Fibroblast of the aortic adventitia (primary cell): ENCODE measurements around the gene ZNF367. TPM values are rescaled to one million over a fixed set of nuclear protein-coding genes. Genes with fewer than 3 reads are reported as not detected.

Experiments
- DNase-seq: peaks from one replicate; pipeline ENCODE4 v3.0.0-alpha.2; 2010; ENCODE audit warnings: low read depth
- H3K4me3 ChIP-seq: 2 replicates; pipeline ENCODE4 v1.5.1; 2011; ENCODE audit warnings: low read depth, mild to moderate bottlenecking, control low read depth, low read length, moderate library complexity
- total RNA-seq: library from RNA; depleted of rRNA; stranded (reverse); fragments of >200 nt; gene quantifications from 2 replicates; pipeline ENCODE4 v1.2.3, GENCODE V29; 2012; ENCODE audit warnings: low replicate concordance
- TF ChIP-seq, protein P1 (sequence below): IDR thresholded peaks from 2 replicates; pipeline ENCODE4 v1.5.1; 2011; ENCODE audit warnings: mild to moderate bottlenecking, low read length, control low read depth, inconsistent platforms; ENCODE audit not compliant: insufficient read depth

ZNF367 gene
- total RNA-seq, 1 donor: 31.3 TPM

DNA sequence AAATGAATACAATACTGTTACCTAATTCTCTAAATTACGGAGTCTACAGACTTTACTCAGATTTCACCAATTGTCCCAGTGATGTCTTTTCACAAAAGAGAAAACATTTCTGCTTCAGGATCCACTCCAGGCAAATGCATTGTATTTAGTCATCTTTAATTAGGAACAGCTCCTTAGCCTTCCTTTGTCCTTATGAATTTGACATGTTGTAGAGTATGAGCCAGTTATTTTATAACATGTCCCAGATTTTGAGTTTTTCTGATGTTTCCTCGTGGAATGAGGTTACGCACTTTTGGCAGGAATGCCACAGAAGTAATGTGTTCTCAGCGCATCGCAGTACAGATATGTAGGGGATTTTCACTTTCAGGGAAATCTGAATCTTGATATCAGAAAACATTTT, 42.3 kb upstream of the ZNF367 start:
- peak; percentile 67 for DNase-seq
- TF ChIP-seq, protein P1, sequence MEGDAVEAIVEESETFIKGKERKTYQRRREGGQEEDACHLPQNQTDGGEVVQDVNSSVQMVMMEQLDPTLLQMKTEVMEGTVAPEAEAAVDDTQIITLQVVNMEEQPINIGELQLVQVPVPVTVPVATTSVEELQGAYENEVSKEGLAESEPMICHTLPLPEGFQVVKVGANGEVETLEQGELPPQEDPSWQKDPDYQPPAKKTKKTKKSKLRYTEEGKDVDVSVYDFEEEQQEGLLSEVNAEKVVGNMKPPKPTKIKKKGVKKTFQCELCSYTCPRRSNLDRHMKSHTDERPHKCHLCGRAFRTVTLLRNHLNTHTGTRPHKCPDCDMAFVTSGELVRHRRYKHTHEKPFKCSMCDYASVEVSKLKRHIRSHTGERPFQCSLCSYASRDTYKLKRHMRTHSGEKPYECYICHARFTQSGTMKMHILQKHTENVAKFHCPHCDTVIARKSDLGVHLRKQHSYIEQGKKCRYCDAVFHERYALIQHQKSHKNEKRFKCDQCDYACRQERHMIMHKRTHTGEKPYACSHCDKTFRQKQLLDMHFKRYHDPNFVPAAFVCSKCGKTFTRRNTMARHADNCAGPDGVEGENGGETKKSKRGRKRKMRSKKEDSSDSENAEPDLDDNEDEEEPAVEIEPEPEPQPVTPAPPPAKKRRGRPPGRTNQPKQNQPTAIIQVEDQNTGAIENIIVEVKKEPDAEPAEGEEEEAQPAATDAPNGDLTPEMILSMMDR: no peak
- H3K4me3 ChIP-seq: no peak overlapping the region

DNA sequence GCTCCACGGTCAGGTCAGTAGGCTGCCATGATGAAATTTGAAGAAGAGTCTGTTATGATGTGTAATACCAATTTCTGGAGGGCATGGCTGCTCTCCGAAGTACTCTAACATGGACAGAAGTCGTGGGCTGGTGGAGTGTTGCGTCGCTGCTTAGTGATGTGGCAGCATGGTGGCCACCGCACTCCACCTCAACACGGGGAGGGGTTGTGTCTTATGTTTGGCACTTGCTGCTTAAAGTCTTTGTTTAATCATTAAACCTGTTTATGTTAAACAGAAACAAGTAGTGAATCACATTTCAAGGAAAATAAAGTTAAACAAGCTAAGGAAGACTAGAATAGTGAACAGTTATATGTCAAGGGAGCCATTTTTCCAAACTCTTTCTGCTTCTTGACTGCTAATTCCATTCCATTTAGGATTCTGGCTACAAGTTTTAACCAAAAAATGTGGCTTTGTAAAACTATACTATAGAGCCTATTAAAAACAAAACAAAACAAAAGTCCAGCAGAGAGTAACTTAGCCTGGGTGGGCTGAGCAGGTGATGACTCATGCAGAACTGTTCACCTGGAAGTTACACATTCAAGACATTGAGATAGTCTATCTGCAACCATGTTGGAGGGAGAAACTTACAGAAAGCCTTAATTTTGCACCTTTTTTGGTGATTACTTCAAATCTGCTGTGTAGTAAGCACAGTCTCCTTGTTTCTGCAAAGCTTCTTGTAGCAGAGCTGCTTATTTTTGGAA, 41.3 kb upstream of the ZNF367 start:
- TF ChIP-seq, protein P1: no peak
- no peak overlapping the region for H3K4me3 ChIP-seq
- no peak for DNase-seq

DNA sequence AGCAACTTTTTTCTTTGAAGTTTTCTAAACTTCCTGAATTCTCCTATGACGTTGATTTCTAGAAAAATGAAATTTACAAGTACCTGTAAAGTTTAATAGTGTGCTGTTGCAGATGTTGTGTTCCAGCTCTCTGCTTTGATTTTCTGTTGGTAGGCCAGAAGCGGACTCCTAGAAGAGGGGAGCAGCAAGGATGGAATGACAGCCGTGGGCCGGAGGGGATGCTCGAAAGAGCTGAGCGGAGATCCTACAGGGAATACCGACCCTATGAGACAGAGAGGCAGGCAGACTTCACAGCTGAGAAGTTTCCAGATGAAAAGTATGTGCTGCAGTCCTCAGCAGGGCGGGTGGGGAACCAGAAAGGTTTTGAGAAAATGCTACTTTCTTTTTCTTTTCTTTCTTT, 40.1 kb upstream of the ZNF367 start:
- no peak overlapping the region for H3K4me3 ChIP-seq
- no peak for DNase-seq
- TF ChIP-seq, protein P1: no peak

DNA sequence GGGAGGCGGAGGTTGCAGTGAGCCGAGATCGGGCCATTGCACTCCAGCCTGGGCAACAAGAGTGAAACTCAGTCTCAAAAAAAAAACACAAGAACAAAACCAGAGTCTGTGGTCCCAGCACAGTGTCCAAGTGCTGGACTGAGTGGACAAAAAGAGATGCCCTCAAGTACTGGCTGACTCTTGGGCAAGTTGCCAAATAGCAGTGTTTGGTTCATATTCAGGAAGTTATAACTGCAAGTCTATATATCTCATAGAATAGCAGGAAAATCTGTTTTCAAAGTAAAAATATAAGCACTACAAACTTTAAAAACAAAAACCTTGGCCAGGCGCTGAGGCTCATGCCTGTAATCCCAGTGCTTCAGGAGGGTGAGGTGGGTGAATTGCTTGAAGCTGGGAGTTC, 39.1 kb upstream of the ZNF367 start:
- TF ChIP-seq, protein P1: no peak
- no peak overlapping the region for H3K4me3 ChIP-seq
- DNase-seq: no peak

DNA sequence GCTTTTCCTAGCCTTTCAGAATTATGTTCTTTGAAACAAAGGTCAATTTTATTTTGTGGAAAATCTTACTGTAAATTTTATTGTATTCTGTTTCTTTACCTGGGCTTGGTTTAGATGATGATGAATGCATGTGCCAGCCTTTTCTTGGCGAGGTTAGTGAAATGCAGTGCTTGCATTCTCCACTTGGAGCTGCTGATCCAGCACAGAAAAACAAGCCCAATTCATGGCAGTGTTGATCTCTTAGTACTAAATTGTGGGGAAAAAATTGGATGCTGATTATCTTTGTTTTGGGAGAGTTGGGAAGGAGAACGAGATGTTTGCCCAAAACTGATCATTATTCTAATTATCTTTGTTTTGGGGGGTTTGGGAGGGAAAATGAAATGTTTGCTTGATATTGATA, 35.5 kb upstream of the ZNF367 start:
- TF ChIP-seq, protein P1: peak; percentile 87
- peak; percentile 77 for DNase-seq
- H3K4me3 ChIP-seq: no peak overlapping the region

DNA sequence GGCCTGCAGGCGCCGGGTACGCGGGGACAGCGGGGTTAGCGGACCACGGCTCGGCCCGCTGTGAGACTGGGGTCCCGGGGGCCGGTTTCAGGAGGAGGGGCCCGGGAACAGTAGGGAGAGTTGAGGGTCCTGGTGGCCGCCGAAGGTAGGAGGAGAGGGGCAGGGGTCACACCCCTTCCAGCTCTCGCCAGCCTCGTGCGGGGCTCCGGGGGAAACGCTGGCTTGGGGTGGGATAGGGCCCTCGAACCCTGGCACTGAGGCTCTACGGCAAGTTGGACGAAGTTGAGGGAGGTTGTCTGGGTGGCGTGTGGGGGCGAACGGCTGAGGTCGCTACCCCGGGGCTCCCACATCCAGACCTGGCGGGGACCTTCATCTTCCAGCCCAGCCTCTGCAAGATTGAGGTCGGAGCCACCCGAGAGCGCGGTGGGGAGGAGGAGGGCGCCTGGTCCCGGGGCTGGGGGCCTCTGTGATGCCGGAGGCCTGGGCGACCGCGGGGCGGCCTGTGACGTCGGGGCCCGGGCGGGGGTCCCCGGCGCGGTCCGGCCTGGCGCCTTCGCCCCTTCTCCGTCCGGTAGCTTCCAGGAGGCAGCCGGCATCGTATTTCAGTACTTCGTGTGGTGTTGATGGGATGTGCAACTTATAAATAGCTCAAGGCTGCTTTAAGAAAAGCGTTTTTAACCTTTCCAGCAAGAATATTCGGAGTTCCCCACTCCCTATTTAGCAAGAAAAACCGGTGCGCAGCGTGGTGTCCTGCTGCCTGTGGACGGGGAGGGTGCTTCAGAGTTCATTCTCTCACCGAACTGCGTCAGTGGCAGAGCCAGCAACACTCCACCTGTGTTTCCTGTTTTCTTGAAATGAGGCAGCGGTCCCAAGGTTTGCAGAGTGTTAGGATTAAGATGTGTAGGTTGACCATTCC, 32.7 kb upstream of the ZNF367 start:
- DNase-seq: peak; percentile 34
- H3K4me3 ChIP-seq: peak overlapping the region; percentile 90
- TF ChIP-seq, protein P1: no peak
